ENCODE measurements around the gene KATNIP. TPM values are rescaled to one million over a fixed set of nuclear protein-coding genes. Genes with fewer than 3 reads are reported as not detected.
"Not testable (repeated sequence)": the region's sequence is repeated elsewhere in the genome, so short reads cannot be mapped to it uniquely, and the experiment has no call there.

Gene KATNIP
- total RNA-seq, 1 donor from 2014 or later, result 22.9 TPM

DNA sequence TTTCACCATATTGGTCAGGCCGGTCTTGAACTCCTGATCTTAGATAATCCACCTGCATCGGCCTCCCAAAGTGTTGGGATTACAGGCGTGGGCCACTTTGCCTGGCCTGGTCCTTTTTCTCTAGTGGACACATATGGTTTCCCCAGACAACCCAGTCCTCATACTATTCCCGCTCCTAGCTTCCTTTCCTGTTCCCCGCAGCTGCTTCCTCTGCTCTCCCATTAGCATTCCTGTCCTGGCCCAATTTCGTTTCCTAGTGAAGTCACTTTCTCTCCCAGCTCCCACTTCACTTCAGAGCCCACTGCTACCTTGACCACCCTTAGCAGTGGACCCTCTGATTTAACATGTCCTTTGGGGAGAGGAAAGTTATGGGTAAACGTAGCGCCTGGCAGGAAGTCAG is 11.3 kb downstream of the KATNIP start:
- Mint-ChIP-seq H3K9me3 (ENCODE audit: unreplicated experiment) (no peaks in the 10 kb centered on the region), H3K4me3 (ENCODE audit: unreplicated experiment) (no peak overlapping the region)

DNA sequence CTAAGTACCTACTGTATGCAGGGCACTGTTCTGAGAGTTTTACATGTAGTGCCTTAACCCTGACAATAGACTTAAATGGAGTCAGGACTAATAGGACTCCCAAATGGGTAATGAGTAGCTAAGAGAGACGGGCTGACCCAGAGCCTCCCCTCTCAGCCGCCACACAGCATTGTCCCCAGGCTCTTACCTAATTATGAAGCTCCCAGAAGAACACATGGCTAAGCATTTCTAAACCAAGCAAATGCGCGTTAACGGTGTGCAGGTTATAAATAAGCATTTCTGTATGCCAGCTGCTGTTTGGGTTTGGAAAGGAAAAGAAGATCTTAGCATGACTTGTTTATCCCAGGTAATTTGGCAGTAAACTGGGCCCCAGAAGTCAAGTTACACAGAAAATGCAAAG is 14.3 kb downstream of the KATNIP start:
- H3K9me3 Mint-ChIP-seq (ENCODE audit: unreplicated experiment), result no peaks in the 10 kb centered on the region
- H3K27ac Mint-ChIP-seq (ENCODE audit: unreplicated experiment), result peak overlapping the region; percentile 59
- no peaks in the 10 kb centered on the region for H3K36me3 Mint-ChIP-seq (ENCODE audit: unreplicated experiment)

More for the DNA sequence above, 11.3 kb downstream of the KATNIP start:
- no peak overlapping the region for H3K27ac Mint-ChIP-seq (ENCODE audit: unreplicated experiment)
- H3K27me3 Mint-ChIP-seq (ENCODE audit: unreplicated experiment), result peaks cover 2% of the 10 kb centered on the region
- TF ChIP-seq, protein P1, sequence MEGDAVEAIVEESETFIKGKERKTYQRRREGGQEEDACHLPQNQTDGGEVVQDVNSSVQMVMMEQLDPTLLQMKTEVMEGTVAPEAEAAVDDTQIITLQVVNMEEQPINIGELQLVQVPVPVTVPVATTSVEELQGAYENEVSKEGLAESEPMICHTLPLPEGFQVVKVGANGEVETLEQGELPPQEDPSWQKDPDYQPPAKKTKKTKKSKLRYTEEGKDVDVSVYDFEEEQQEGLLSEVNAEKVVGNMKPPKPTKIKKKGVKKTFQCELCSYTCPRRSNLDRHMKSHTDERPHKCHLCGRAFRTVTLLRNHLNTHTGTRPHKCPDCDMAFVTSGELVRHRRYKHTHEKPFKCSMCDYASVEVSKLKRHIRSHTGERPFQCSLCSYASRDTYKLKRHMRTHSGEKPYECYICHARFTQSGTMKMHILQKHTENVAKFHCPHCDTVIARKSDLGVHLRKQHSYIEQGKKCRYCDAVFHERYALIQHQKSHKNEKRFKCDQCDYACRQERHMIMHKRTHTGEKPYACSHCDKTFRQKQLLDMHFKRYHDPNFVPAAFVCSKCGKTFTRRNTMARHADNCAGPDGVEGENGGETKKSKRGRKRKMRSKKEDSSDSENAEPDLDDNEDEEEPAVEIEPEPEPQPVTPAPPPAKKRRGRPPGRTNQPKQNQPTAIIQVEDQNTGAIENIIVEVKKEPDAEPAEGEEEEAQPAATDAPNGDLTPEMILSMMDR (IDR thresholded peaks at IDR 0.05; ENCODE audit: partially characterized antibody, unreplicated experiment), result no peak
- H3K4me1 Mint-ChIP-seq (ENCODE audit: low read depth, unreplicated experiment), result peaks cover 5% of the 10 kb centered on the region
- no peak for DNase-seq
- no peaks in the 10 kb centered on the region for H3K36me3 Mint-ChIP-seq (ENCODE audit: unreplicated experiment)

DNA sequence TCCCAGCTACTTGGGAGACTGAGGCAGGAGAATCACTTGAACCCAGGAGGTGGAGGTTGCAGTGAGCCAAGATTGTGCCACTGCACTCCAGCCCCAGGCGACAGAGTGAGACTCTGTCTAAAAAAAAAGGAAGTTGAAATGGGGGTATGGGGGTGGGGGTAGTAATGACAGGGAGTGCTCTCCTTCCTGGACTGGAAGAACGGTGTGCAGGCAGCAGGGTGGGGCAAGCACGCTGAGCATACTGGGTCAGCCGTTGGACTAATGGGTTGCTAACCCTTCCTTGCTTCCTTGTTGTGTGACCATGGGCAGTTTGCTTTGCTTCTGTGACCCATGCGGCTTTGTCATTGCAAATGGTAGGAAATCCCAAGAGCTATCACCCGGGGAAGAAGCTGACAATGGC is 16.5 kb downstream of the KATNIP start:
- TF ChIP-seq, protein P1 (IDR thresholded peaks at IDR 0.05; ENCODE audit: partially characterized antibody, unreplicated experiment), result no peak
- Mint-ChIP-seq H3K4me3 (ENCODE audit: unreplicated experiment) (no peak overlapping the region), H3K27ac (ENCODE audit: unreplicated experiment) (no peak overlapping the region), H3K36me3 (ENCODE audit: unreplicated experiment) (no peaks in the 10 kb centered on the region), H3K27me3 (ENCODE audit: unreplicated experiment) (peaks cover 2% of the 10 kb centered on the region), H3K4me1 (ENCODE audit: low read depth, unreplicated experiment) (peaks cover 5% of the 10 kb centered on the region), H3K9me3 (ENCODE audit: unreplicated experiment) (no peaks in the 10 kb centered on the region)
- no peak for DNase-seq

More for the DNA sequence above, 14.3 kb downstream of the KATNIP start:
- Mint-ChIP-seq H3K4me1 (ENCODE audit: low read depth, unreplicated experiment) (peaks cover 5% of the 10 kb centered on the region), H3K4me3 (ENCODE audit: unreplicated experiment) (no peak overlapping the region), H3K27me3 (ENCODE audit: unreplicated experiment) (peaks cover 2% of the 10 kb centered on the region)
- TF ChIP-seq, protein P1 (IDR thresholded peaks at IDR 0.05; ENCODE audit: partially characterized antibody, unreplicated experiment), result no peak
- DNase-seq, result no peak

DNA sequence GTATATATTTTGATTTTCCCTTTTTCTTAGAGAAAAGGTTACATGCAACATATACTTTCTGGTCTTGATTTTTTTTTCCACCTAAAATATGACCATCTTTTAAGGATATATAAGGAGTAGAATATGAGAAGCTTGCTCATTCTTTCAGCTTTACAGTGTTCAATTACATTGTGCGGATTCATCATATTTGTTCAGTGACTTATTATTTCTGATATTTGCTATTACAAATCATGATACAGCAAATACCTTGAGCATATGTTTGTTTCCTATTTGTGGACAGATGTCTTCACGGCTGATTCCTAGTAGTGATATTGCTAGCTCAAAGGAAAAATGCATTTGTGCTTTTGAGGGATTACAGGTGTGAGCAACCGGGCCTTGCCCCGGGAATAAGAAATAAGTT is 18.1 kb downstream of the KATNIP start:
- Mint-ChIP-seq H3K4me3 (ENCODE audit: unreplicated experiment) (no peak overlapping the region), H3K27me3 (ENCODE audit: unreplicated experiment) (peaks cover 5% of the 10 kb centered on the region), H3K27ac (ENCODE audit: unreplicated experiment) (no peak overlapping the region), H3K4me1 (ENCODE audit: low read depth, unreplicated experiment) (peaks cover 9% of the 10 kb centered on the region), H3K9me3 (ENCODE audit: unreplicated experiment) (no peaks in the 10 kb centered on the region), H3K36me3 (ENCODE audit: unreplicated experiment) (no peaks in the 10 kb centered on the region)
- DNase-seq, result no peak
- TF ChIP-seq, protein P1 (IDR thresholded peaks at IDR 0.05; ENCODE audit: partially characterized antibody, unreplicated experiment), result no peak

DNA sequence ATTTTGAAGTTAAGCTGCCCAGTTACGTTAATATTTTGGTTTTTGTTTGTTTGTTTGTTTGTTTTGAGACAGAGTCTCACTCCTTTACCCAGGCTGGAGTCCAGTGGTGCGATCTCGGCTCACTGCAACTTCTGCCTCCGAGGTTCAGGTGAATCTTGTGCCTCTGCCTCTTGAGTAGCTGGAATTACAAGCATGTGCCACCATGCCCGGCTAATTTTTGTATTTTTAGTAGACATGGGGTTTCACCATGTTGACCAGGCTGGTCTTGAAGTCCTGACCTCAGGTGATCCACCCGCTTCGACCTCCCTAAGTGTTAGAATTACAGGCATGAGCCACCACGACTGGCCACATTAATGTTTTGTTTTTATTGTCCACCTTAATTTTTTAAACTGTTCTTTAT is 21.0 kb downstream of the KATNIP start:
- not testable (repeated sequence) for H3K4me1 Mint-ChIP-seq (ENCODE audit: low read depth, unreplicated experiment); DNase-seq; H3K36me3 Mint-ChIP-seq (ENCODE audit: unreplicated experiment); H3K9me3 Mint-ChIP-seq (ENCODE audit: unreplicated experiment); H3K27me3 Mint-ChIP-seq (ENCODE audit: unreplicated experiment); H3K27ac Mint-ChIP-seq (ENCODE audit: unreplicated experiment); H3K4me3 Mint-ChIP-seq (ENCODE audit: unreplicated experiment)

All from glutamatergic neuron (in vitro differentiated cells).